NCI-H146 (cell line): Measurements from ENCODE around the gene PXK.

Experiments
- DNase-seq: peaks from one replicate; lab custom pipeline; 2025; lab: John Stamatoyannopoulos, UW

Gene PXK

DNA sequence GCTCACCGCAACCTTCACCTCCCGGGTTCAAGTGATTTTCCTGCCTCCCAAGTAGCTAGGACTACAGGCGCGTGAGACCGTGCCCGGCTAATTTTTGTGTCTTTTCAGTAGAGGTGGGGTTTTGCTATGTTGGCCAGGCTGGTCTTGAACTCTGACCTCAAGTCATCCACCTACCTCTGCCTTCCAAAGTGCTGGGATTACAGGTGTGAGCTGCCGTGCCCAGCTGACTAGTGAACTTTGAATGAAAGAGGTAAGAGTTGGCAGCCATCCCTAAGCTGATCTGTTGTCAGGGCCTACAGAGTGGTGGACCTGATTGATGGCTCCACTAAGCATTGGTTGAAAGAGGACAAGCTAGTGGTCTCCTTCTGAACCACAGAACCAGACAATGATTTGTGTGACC, 15.3 kb downstream of the PXK start:
- DNase-seq, result no peak

DNA sequence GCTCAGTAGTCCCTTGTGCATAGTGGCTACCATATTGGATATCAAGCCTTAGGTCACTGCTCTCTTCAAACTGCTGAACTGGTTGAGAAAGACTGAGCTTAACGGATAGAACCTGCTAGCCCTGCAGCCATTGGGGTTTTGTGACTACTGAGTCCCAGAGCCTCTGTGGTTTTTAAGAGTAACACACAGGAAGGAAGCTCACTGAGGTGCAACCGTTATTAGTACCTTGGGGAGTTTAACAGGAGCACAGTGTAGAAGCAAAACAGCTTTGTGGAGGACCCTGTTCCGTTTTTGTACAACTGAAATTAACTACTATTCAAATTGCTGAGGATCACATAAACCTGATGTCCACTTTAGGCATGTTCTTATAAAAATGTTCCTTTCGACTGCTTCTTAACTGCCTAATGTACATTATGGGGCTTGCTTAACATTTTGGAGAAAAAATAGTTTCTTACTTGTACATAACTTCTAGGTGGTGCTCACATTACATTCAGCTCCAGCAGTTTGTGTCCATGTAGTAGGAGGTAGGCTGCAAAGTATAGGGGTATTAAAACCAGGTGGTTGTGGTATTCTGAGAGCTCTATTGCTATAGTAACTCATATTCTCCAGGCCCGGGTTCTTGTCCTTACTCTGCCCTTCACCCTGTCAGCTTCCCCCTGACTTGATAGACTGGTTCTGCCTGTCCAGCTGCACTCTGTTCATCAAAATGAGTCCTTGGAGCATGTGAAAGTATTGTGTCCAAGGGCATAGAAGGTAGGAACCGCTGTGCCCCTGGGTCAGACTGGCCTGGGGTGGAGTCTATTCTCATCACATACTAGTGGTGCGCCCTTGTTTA, 17.3 kb downstream of the PXK start:
- no peak for DNase-seq

DNA sequence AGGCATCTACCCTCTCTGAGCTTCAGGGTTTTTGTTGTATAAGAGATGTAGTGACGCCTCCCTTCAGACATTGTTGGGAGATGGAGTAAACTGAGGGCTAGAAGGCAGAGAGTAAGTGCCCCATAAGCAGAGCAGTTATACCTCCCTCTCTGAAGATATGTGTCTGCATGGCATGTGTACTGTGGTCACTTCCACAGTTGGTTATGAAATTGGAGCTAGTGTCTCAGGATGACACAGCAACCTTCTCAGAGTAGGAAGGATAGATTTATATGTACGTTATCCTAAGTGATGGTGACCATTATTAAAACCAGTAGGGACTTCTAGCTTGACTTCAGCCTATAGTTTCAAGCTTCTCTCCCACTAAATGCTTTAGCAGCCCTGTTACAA, 17.9 kb downstream of the PXK start:
- DNase-seq, result no peak

GRCh38 chr3:58351920-58352319, 19.2 kb downstream of the PXK start:
- peak; percentile 2 for DNase-seq

DNA sequence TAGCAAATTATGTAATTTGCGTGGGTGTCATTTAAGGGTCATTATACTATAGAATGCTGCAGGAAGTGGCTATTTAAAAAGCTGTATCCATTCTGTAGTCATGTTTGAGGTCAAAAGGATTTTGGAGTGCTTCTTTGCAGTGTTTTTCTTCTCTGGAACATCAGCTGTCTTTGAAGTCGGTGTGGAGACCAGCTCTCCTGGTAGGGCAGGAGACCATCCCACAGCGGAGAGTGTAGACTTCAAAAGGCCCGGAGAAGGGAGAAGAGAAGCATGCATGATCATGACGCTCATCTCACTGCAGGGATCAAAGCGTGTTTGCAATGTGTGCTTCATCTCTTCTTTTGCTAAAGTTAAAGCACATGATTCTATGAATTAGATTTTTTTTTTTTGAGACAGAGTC, 19.9 kb downstream of the PXK start:
- DNase-seq, result no peak

DNA sequence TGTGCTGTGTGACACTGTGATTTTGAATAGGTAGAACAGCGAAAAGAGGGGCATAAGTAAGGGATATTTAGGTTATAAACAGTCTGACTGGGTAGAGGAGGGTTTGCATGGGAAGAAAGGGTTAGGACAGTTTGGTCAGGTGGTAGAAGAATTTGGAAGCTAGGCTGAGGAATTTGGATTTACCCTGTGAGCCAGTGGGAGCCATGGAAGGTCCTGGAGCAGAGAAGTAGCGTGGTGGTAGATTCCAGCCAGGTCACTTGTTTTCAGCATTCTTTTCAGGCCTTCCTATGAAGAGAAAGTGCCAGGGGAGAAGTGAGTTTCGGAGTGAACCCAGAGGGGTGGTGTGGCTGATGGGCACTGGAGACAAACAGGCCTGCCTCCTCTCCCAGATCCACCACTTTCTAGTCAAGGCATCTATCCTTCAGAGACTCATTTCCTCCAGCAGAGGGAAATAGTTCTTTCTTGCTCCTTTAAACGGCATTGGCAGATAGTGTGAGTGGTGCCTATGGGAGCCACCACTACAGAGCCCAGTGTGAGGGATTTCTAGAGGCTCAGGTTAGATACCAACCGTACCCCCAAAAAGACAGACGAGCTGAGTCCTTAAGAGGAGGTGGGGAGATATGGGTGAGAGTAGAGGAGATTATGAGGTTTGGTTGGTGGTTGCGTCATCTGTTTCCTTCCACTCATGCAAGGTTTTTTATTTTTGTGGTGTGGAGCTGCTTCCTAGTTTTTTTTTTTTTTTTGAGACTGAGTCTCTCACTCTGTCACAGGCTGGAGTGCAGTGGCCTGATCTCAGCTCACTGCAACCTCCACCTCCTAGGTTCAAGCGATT, 21.2 kb downstream of the PXK start:
- no peak for DNase-seq

GRCh38 chr3:58355179-58355578, 22.5 kb downstream of the PXK start:
- no peak for DNase-seq

DNA sequence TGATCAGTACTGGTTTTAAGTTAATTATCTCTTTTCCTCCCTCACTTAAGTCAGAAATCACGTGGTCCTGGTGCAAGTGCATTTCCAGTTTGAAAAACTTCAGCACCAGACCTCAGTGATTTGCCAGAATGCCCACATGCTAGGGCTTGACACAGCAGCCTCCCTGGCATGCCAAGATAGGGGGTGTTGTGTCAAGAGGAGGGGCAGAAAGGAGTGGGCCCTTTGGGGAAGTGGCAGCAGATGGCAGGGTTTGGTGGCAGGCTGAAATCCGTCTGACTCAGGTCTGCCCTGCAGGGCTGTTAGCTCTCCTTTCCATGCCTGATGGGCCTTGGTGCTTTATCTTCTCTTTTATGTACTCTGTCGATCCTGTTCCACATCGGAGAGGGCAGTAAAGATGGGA, 23.4 kb downstream of the PXK start:
- DNase-seq, result no peak

- no peak for DNase-seq
Observed at GRCh38 chr3:58357402-58357801, 24.7 kb downstream of the PXK start.

DNA sequence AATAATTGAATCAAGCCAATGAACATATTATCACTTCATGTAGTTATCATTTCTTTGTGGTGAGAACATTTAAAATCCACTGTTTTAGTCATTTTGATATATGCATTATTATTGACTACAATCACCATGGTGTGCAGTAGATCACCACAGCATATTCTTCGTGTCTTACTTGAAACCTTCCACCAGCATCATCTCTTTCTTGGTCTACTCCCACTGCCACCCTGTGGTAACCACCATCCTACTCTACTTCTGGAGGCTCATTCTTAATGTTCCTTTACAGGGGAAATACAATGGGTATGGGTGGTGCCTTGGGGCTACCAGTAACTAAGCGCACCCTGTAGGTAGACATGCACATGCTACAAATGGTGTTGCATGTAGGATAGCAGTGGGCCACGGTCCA, 25.4 kb downstream of the PXK start:
- no peak for DNase-seq

DNA sequence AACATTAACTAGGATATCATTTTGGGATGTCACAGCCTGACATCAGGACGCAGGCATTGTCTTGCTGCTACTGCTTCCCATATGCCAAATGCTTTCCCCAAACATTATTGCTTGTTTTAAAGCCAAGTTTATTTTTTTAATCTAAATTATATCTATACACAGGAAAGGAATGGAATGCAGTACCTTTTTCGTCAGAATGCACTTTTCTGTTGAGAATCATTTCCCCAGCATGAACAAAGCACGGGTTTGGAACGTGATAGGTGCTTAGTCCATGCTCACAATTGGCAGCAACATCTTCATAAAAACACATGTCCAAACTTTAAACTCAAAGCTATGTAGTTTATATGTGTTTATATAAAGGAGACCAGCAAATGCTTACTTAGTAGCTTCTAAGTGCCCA, 26.1 kb downstream of the PXK start:
- DNase-seq, result no peak

DNA sequence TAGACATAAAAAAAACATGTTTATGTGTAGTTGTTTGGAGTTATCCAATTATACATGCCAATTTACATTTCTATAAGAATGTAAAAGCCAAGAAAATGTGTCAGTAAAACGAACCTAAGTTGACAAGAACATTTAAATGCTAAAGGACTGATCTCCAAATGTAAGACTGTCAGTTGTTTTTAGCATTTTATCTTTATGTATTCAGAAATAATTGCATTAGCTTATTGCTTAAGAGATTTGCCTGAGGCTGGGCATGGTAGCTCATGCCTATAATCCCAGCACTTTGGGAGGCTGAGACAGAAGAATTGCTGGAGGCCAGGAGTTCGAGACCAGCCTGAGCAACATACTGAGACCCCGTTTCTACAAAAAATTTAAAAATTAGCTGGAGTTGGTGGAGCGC, 26.9 kb downstream of the PXK start:
- no peak for DNase-seq

DNA sequence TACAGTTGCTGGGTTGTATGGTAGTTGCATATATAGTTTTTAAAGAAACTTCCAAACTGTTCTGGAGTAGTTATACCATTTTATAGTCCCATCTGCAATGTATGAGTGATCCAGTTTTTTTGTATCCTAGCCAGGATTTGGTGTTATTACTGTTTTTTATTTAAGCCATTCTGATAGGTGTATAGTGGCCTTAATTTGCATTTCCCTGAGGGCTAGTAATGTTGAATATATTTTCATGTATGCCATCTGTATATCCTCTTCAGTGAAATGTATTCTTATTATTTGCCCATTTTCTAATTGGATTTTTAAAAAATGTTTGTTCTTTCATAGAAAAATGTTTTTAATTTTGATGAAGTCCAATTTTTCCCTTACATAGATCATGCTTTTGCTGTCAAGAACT, 29.2 kb downstream of the PXK start:
- no peak for DNase-seq

DNA sequence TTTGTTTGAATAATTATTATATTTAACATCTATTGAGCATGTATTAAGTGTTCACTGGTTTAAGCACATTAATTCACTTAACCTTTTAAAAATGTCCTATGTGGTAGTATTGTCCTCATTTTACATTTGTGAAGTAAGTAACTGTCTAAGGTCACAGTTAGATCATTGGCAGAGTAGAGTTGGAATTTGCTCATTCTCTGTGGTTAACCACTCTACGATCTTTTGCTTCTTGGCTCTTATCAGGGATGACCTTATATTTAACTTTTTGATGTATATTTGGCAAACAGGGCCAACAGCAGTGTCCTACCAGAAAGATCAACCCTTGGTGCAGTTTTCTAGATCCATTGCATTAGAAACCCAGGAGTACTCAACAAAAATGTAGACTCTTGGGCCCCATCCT, 34.0 kb downstream of the PXK start:
- DNase-seq, result no peak

- DNase-seq, result no peak
Observed at GRCh38 chr3:58369038-58369437, 36.3 kb downstream of the PXK start.

DNA sequence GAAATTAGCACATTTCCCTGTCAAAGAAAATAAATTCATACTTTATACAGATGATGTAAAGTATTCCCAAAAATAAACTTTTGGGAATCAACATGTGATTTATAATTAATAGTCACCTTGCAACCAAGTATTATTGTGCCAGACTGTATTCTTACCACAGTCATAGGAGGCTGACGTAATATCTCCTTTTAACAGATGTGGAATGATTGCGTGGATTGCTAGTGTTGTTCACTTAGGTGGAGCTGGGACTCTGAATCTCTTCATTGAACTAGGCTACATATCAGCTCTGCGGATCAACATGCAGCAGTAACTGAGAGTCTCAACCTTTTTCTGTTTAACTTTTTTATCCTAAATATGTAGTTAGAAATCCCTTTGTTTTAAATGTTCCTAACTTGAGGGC, 37.2 kb downstream of the PXK start:
- no peak for DNase-seq

DNA sequence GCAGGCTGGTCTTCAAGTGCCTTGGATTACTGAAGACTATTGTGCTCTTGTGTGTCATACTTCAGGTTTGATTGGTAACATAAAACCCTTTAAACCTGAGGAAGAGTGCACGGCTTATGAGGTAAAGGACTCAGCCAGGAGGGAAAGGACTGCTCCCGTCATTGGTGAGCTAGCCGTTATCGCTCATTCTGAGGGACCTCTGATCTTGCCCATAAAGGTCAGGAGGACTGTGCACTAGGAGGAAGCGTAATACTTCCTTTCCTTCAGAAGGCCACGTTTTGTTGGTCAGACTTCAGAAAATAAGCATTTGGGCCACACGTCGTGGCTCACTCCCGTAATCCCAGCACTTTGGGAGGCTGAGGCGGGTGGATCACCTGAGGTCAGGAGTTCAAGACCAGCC, 37.7 kb downstream of the PXK start:
- no peak for DNase-seq

- no peak for DNase-seq
Observed at GRCh38 chr3:58371754-58372153, 39.1 kb downstream of the PXK start.

GRCh38 chr3:58375254-58375653, 42.6 kb downstream of the PXK start:
- peak; percentile 14 for DNase-seq

- no peak for DNase-seq
Observed at GRCh38 chr3:58377168-58377567, 44.5 kb downstream of the PXK start.

GRCh38 chr3:58377750-58378149, 45.1 kb downstream of the PXK start:
- DNase-seq, result no peak

DNA sequence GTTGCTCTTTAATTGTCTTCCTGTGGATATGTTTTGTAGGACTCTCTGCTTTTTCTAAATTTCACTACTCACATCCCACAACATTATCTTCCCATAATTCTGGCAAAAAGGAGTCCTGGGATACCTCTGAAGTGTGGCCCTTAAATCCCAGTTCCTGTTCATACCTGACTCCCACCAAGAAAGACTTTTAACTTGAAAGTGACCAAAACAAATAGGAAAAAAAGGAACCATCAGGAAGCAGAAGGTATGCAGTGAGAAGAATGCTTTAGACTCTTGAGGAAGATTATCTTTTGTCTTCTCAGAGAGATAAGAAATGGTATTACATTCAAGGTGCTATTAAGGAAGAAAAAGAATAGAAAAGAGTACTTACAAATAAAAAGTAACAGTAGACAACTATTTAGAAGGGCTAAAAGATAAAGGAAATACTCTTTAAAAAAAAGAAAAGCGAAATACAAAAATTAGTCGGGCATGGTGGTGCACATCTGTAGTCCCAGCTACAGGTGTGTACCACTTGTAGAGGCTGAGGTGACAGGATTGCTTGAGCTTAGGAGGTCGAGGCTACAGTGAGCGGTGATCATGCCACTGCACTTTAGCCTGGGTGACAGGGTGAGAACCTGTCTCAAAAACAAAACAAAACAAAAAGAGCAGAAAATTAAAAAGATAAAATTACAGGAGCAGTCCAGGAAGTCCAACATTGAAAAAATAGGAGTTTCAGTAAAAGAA, 46.8 kb downstream of the PXK start:
- no peak for DNase-seq

DNA sequence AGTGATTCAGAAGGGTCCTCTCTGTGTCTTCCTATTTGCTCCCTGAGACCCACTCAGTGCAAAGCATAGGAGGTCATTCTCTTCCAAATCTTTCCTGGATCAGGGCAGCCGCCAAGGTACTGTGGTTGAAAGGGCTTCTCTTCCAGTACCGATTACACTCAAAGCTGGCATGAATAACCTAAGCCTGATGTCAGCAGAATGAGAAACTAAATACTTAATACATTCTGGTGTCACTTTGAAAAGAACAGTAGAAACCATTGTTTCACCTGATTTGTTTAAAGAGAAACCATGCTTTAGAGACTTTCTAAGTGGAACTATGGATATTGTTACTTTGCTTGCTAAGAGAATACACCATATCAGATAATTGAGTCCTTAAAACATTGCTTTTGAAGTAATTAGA, 50.8 kb downstream of the PXK start:
- no peak for DNase-seq
